Pancreas (tissue), 10 donors: ENCODE results near the gene ULBP2. TPM values are rescaled to one million over a fixed set of nuclear protein-coding genes. Genes with fewer than 3 reads are reported as not detected.
"Not testable (repeated sequence)": the region's sequence is repeated elsewhere in the genome, so short reads cannot be mapped to it uniquely, and the experiment has no call there.

Experiments used
- ATAC-seq, 4 donors: fragments of 200-7000 bp; cut with Tn5 transposase; one replicate each; pipeline versions ENCODE4 v1.8.0 to v1.9.1; 2020; ENCODE audit warnings: mild to moderate bottlenecking in 4 of 4, moderate library complexity in 4 of 4
- DNase-seq, 6 donors: peaks; one replicate each; pipeline ENCODE4 v3.0.0-alpha.2; 2020
- FAIRE-seq: peaks from 2 replicates; lab custom pipeline; 2012; peaks lifted over from hg19 to GRCh38; lab: Jason Lieb, UNC
- H3K27ac ChIP-seq, 4 donors: fragments of 200-600 bp; sonication (generic); 1 replicate in 3 of 4; 2 replicates in 1 of 4; pipeline versions ENCODE4 v1.5.0 to v1.8.0; 2020
- H3K27me3 ChIP-seq, 4 donors: fragments of 200-600 bp; one replicate each; pipeline ENCODE4 v1.8.0; 2021
- H3K36me3 ChIP-seq, 3 donors: fragments of 200-600 bp; sonication (generic) in 1 of 3; one replicate each; pipeline versions ENCODE4 v1.5.0 to v1.8.0; 2020 to 2021
- H3K4me1 ChIP-seq, 3 donors: fragments of 200-600 bp; one replicate each; pipeline ENCODE4 v1.8.0; 2021
- H3K4me3 ChIP-seq, 4 donors: fragments of 200-600 bp; sonication (generic) in 2 of 4; one replicate each; pipeline versions ENCODE4 v1.5.0 to v1.8.0; 2020 to 2021
- H3K9me3 ChIP-seq, 4 donors: fragments of 200-600 bp; one replicate each; pipeline ENCODE4 v1.8.0; 2021
- CTCF ChIP-seq, 4 donors: fragments of 200-600 bp; sonication (generic) in 3 of 4; IDR thresholded peaks; one replicate each; pipeline versions ENCODE4 v1.5.0 to v1.8.0; 2021; ENCODE audit warnings: antibody characterized with exemption in 4 of 4
- WGBS, 2 donors: extraction: QIAGEN DNeasy Blood & Tissue Kit; methylation state at CpG; one replicate each; pipeline ENCODE4 v1.1.7; 2013; 5-methylcytosine and 5-hydroxymethylcytosine counted together
- intact Hi-C, 3 donors: fragments of 100-400 bp; cut with DNase I; formaldehyde crosslinking; loops; one replicate each; pipeline versions ENCODE4 v1.11.1 to v1.14.2; 2022
- polyA plus RNA-seq, 2 donors: library from polyadenylated mRNA; stranded (reverse); fragments of 200-250 nt; gene quantifications; one replicate each; pipeline ENCODE4 v1.2.3, GENCODE V29; 2013
- total RNA-seq, 6 donors: library from RNA; stranded (reverse); fragmentation: NEBNext Ultra II Directional in 4 of 6; extraction: Animal tissue kit (Norgen Biotek cat#: 25700) in 4 of 6; gene quantifications; one replicate each; pipeline versions ENCODE4 v1.2.1 to v1.2.4, GENCODE V29; 2021 to 2023
- donor health status: healthy with polysubstance abuse.
- donor health status: DM: no; HTN: no; CAD: no; lungs with moderate emphysema.
- donor health status: DM: no; HTN: no; CAD: no.
- donor health status: control.
- donor health status: control.
- donor health status: Bipolar disorder and iron deficiency.
- donor health status: DM: yes; HTN: yes; CAD: no.
- donor health status: DM: no; HTN: no; CAD: no.
- donor health status: DM: no; HTN: no; CAD: no.
- donor health status: DM: yes; HTN: yes; CAD: no.

The ULBP2 gene
- total and polyA plus RNA-seq, 8 donors, result 0.19 to 0.37 (median 0.25) TPM; not detected in 3

DNA sequence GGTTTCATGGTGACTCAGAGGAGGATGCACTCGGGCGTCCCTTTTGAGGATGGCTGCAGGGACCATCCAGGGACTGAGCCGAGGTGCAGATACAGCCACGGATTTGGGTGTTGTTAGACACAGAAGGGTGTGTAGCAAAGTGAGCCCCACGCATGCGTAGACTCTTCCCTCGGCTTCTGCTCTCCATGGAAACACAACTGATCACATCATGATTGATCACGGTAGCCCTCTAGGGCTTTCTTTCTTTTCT is 21.3 kb downstream of the ULBP2 start:
- Histone ChIP-seq H3K4me1 (peaks cover 0 to 5% (median 0%) of the 10 kb centered on the region in 3 donors), H3K27ac (no peak overlapping the region), H3K4me3 (peak overlapping the region in 2 of 4 donors; percentile 27 to 50), H3K27me3 (peaks cover 0 to 15% (median 0%) of the 10 kb centered on the region in 4 donors), H3K9me3 (no peaks in the 10 kb centered on the region), H3K36me3 (no peaks in the 10 kb centered on the region)
- intact Hi-C loops, result no loop called here
- peak in 1 of 6 donors; percentile 37 for DNase-seq
- no peak for FAIRE-seq
- 40 to 42% methylated on average over 8 of the region's 8 CpGs for WGBS, 2 donors
- ATAC-seq, result peak in 2 of 4 donors; percentile 5 to 21
- TF ChIP-seq CTCF (IDR thresholded peaks at IDR 0.05), result no peak

DNA sequence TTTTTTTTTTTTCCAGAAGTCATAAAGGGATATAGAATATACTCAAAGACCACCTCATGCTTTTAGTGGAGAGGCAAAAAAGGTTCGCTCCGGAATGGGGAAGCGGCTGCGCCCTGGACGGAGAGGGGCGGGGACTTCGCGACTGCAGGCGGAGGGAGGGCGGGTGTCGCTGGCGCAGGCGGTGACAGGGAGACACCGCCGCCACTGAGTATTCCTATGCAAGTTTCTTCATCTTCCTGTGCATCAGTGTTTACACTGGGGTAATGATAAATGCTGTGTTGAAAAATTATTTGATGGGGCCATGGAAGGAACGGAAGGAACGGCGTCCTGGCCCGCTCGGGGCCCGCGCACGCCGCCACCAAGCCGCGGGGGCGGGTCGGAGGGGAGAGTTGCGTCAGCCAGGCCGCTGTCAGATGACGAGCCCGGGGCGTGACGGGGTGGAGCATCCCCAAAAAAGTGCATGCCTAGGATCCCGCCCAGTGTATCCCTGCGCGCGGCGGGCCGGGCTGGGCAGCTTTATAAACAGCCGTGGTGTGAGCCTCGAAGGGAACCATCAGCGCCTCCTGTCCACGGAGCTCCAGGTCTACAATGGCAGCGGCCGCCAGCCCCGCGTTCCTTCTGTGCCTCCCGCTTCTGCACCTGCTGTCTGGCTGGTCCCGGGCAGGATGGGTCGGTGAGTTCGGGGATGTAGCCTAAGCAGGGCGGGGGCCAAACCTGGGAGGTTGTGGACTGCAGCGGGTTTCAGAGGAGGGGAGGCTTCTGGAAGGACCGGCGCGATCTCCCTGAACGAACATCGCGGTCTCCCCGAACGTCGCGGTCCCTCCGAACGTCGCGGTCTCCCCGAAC is 21.9 kb downstream of the ULBP2 start, which contains the start of gene ULBP1:
ULBP1 (plus strand) TSS at position 482 of the 846 bp plus-strand sequence; CDS start at position 589, 107 bp downstream.
- 1 to 3% methylated on average over 67 to 69 of the region's 69 CpGs for WGBS, 2 donors
- no peak for FAIRE-seq
- Histone ChIP-seq H3K36me3 (no peaks in the 10 kb centered on the region), H3K27me3 (peaks cover 0 to 15% (median 0%) of the 10 kb centered on the region in 4 donors), H3K27ac (no peak within 1 kb of the TSS), H3K4me1 (peaks cover 0 to 5% (median 0%) of the 10 kb centered on the region in 3 donors), H3K4me3 (peak within 1 kb of the TSS; percentile 14 to 50 (median 28)), H3K9me3 (no peaks in the 10 kb centered on the region)
- intact Hi-C loops, result no loop called here
- DNase-seq, result peak; percentile 41 to 81 (median 72)
- no peak for TF ChIP-seq CTCF (IDR thresholded peaks at IDR 0.05)
- ATAC-seq, result peak; percentile 72 to 88 (median 82)

DNA sequence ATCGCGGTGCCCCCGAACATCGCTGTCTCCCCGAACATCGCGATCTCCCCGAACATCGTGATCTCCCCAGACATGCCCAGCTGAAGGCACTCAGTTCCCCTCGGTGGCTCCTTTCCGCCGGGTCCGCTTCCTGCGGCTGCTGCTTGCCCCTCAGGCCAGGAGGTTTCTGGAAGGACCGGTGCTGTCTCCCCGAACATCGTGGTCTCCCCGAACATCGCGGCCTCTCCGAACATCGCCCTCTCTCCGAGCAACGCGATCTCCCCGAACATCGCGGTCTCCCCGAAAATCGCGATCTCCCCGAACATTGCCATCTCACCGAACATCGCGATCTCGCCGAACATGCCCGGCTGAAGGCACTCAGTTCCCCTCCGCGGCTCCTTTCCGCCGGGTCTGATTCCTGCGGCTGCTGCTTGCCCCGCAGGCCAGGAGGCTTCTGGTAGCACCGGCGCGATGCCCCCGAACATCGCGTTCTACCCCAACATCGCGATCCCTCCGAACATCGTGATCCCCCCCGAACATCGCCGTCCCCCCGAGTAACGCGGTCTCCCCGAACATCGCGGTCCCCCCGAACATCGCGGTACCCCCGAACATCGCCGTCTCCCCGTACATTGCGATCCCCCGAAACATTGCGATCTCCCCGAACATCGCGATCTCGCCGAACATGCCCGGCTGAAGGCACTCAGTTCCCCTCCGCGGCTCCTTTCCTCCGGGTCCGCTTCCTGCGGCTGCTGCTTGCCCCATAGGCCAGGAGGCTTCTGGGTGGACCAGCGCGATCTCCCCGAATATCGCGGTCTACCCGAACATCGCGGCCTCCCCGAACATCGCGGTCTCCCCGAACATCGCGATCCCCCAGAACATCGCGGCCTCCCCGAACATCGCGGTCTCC is 22.7 kb downstream of the ULBP2 start:
- Histone ChIP-seq H3K27me3 (peaks cover 0 to 15% (median 0%) of the 10 kb centered on the region in 4 donors), H3K36me3 (no peaks in the 10 kb centered on the region), H3K4me1 (peaks cover 0 to 5% (median 0%) of the 10 kb centered on the region in 3 donors), H3K4me3 (peak overlapping the region; percentile 14 to 50 (median 28)), H3K27ac (no peak overlapping the region), H3K9me3 (no peaks in the 10 kb centered on the region)
- FAIRE-seq (no peak), ATAC-seq (peak; percentile 11 to 20 (median 13)), DNase-seq (no peak)
- intact Hi-C loops, result no loop called here
- TF ChIP-seq CTCF (IDR thresholded peaks at IDR 0.05), result no peak
- 2 to 6% methylated on average over 102 of the region's 103 CpGs for WGBS, 2 donors

GRCh38 chr6:149965194-149966020 is 23.6 kb downstream of the ULBP2 start:
- 31 to 32% methylated on average over 32 to 37 of the region's 38 CpGs for WGBS, 2 donors
- FAIRE-seq (no peak), DNase-seq (no peak), ATAC-seq (peak in 1 of 4 donors; percentile 8)
- intact Hi-C loops, result no loop called here
- Histone ChIP-seq H3K4me3 (peak overlapping the region in 1 of 4 donors; percentile 50), H3K27ac (no peak overlapping the region), H3K27me3 (peaks cover 0 to 15% (median 0%) of the 10 kb centered on the region in 4 donors), H3K9me3 (no peaks in the 10 kb centered on the region), H3K4me1 (peaks cover 0 to 5% (median 0%) of the 10 kb centered on the region in 3 donors), H3K36me3 (no peaks in the 10 kb centered on the region)
- TF ChIP-seq CTCF (IDR thresholded peaks at IDR 0.05), result no peak

DNA sequence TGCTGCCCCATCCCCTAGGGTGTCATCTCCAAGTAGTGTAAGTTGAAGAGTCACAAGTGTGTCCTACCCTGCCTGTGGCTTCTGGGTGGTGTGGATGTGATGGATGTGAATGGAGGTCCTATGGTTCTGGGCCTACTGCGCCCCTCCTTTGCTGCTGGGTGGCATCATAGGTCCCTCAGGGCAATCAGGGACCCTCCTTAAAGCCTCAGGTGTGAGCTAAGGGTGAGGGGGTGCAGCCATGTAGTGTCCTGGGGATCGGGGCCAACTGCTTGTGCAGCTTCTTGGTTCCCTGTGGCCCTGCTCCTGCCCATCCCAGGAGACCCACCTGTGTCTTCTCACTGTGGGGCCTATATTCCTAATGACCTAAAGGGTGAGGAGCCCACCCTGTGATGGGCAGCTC is 24.5 kb downstream of the ULBP2 start:
- H3K4me1 ChIP-seq, result not testable (repeated sequence)

More for the DNA sequence above, 24.5 kb downstream of the ULBP2 start:
- ATAC-seq, intact Hi-C loops, FAIRE-seq, H3K4me3 ChIP-seq, H3K9me3 ChIP-seq, DNase-seq, H3K36me3 ChIP-seq, H3K27ac ChIP-seq: not testable (repeated sequence)
- WGBS, 2 donors, result 93 to 100% methylated on average over 2 of the region's 2 CpGs
- peaks cover 0 to 15% (median 0%) of the 10 kb centered on the region in 4 donors for H3K27me3 ChIP-seq
